ENCODE measurements around the gene ASCC2.
"Not testable (repeated sequence)": the region's sequence is repeated elsewhere in the genome, so short reads cannot be mapped to it uniquely, and the experiment has no call there.

Gene ASCC2

GRCh38 chr22:29757096-29757495 lies 81.0 kb downstream of the ASCC2 start:
- DNase-seq (ENCODE audit: low read depth) = no peak
- no peak for TF ChIP-seq CTCF (conservative IDR thresholded peaks at IDR 0.05; ENCODE audit: low read length)
- H3K4me3 ChIP-seq (ENCODE audit: low read length) = no peak overlapping the region

GRCh38 chr22:29756341-29756740 lies 81.7 kb downstream of the ASCC2 start:
- no peak overlapping the region for H3K4me3 ChIP-seq (ENCODE audit: low read length)
- no peak for TF ChIP-seq CTCF (conservative IDR thresholded peaks at IDR 0.05; ENCODE audit: low read length)
- no peak for DNase-seq (ENCODE audit: low read depth)

GRCh38 chr22:29755889-29756288 lies 82.2 kb downstream of the ASCC2 start:
- DNase-seq (ENCODE audit: low read depth) = no peak
- no peak overlapping the region for H3K4me3 ChIP-seq (ENCODE audit: low read length)
- no peak for TF ChIP-seq CTCF (conservative IDR thresholded peaks at IDR 0.05; ENCODE audit: low read length)

DNA sequence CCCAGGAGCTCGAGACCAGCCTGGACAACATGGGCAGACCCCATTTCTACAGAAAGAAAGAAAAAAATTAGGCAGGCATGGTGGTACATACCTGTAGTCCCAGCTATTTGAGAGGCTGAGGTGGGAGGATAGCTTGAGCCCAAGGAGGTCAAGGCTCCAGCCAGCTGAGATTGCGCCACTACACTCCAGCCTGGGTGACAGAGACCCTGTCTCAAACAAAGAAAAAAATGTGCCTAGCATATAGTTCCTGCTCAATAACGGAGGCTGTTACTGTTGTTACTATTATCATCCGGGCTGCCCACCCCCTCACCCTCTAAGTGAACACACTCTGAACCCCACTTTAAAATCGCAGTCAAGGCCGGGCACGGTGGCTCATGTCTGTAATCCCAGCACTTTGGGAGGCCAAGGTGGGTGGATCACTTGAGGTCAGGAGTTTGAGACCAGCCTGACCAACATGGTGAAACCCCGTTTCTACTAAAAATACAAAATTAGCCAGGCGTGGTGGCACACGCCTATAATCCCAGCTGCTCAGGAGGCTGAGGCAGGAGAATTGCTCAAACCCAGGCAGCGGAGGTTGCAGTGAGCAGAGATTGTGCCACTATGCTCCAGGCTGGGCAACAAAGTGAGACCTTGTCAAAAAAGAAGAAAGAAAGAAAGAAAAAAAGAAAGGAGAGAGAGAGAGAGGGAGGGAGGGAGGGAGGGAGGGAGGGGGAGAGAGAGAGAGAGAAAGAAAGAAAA lies 83.2 kb downstream of the ASCC2 start:
- not testable (repeated sequence) for H3K4me3 ChIP-seq (ENCODE audit: low read length)

GRCh38 chr22:29753808-29754657 lies 84.0 kb downstream of the ASCC2 start:
- TF ChIP-seq CTCF (conservative IDR thresholded peaks at IDR 0.05; ENCODE audit: low read length) = no peak
- no peak overlapping the region for H3K4me3 ChIP-seq (ENCODE audit: low read length)
- DNase-seq (ENCODE audit: low read depth) = no peak

More for the DNA sequence above, 83.2 kb downstream of the ASCC2 start:
- DNase-seq (ENCODE audit: low read depth) = not testable (repeated sequence)

DNA sequence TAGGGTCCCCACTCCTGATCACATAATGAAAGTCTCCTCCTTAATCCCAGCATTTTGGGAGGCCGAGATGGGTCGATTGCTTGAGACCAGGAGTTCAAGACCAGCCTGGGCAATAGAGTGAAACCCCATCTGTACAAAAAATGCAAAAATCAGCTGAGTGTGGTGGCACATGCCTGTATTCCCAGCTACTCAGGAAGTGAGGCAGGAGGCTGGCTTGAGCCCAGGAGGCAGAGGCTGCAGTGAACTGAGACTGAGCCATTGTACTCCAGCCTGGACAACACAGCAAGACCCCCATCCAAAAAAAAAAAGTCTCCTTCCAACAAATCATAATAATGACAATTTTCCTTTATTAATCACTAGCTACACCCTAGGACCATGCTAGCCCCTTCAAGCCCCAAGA lies 86.4 kb downstream of the ASCC2 start:
- H3K4me3 ChIP-seq (ENCODE audit: low read length) = no peak overlapping the region
- no peak for DNase-seq (ENCODE audit: low read depth)
- TF ChIP-seq CTCF (conservative IDR thresholded peaks at IDR 0.05; ENCODE audit: low read length) = no peak

GRCh38 chr22:29750559-29751538 lies 87.2 kb downstream of the ASCC2 start:
- no peak for DNase-seq (ENCODE audit: low read depth)
- no peak overlapping the region for H3K4me3 ChIP-seq (ENCODE audit: low read length)
- no peak for TF ChIP-seq CTCF (conservative IDR thresholded peaks at IDR 0.05; ENCODE audit: low read length)

Measured in AG10803 (cell line).